GM12878 (cell line): ENCODE measurements around the gene BNIP5.

Experiments
- EP300 ChIP-seq, 2 experiments: fragments of 150-350 bp in 1 of 2; IDR thresholded peaks; 2 replicates each; pipeline ENCODE4 v1.6.1; 2011 to 2012; ENCODE audit warnings: low read depth in 2 of 2, low read length in 2 of 2, borderline replicate concordance in 1 of 2, improper control_type of control experiment in 1 of 2, inconsistent platforms in 1 of 2; ENCODE audit not compliant: control insufficient read depth in 1 of 2
- EZH2 ChIP-seq: IDR thresholded peaks from 2 replicates; pipeline ENCODE4 v1.6.1; 2012; ENCODE audit warnings: low read depth, mild to moderate bottlenecking, control low read depth, inconsistent platforms, low read length, borderline replicate concordance; ENCODE audit not compliant: control insufficient read depth
- GABPA ChIP-seq: IDR thresholded peaks from 2 replicates; pipeline ENCODE4 v1.6.1; 2014; ENCODE audit warnings: antibody characterized with exemption, low read depth, mild to moderate bottlenecking, inconsistent platforms
- HDAC2 ChIP-seq: fragments of 200-600 bp; sonication (generic); IDR thresholded peaks from 2 replicates; pipeline ENCODE4 v1.6.1; 2017
- NRF1 ChIP-seq: conservative IDR thresholded peaks from 2 replicates; pipeline ENCODE4 v1.6.1; 2011; ENCODE audit warnings: mild to moderate bottlenecking, low read depth, low read length, improper control_type of control experiment
- POLR2A ChIP-seq: IDR thresholded peaks from 2 replicates; pipeline ENCODE4 v1.6.1; 2011; ENCODE audit warnings: low read depth, mild to moderate bottlenecking, low read length
- POLR2AphosphoS2 ChIP-seq: IDR thresholded peaks from 2 replicates; pipeline ENCODE4 v1.6.1; 2011; ENCODE audit warnings: low read depth, mild to moderate bottlenecking, low read length, improper control_type of control experiment, moderate library complexity
- SP1 ChIP-seq: IDR thresholded peaks from one replicate; pipeline ENCODE4 v1.6.1; 2011; ENCODE audit warnings: low read depth, low read length
- SUZ12 ChIP-seq: fragments of 200-600 bp; sonication (generic); IDR thresholded peaks from one replicate; pipeline ENCODE4 v1.6.1; 2018; ENCODE audit warnings: antibody characterized with exemption, mild to moderate bottlenecking; ENCODE audit not compliant: unreplicated experiment
- TBL1XR1 ChIP-seq: IDR thresholded peaks from 2 replicates; pipeline ENCODE4 v1.6.1; 2012; ENCODE audit warnings: low read depth, low read length, improper control_type of control experiment
- ZNF24 ChIP-seq: fragments of 450-650 bp; IDR thresholded peaks from 2 replicates; pipeline ENCODE4 v1.6.1; 2017; ENCODE audit warnings: antibody characterized with exemption, mild to moderate bottlenecking
- TF ChIP-seq, protein P1 (sequence below): IDR thresholded peaks from 2 replicates; pipeline ENCODE4 v1.6.1; 2012; ENCODE audit warnings: low read depth, low read length, improper control_type of control experiment
- TF ChIP-seq, protein P2 (sequence below), 3 experiments: IDR thresholded peaks in 2 of 3; conservative IDR thresholded peaks in 1 of 3; 2 replicates each; pipeline ENCODE4 v1.5.1; 2011; ENCODE audit warnings: low read depth in 3 of 3, low read length in 3 of 3, mild to moderate bottlenecking in 3 of 3, control low read depth in 2 of 3, moderate library complexity in 2 of 3, inconsistent platforms in 1 of 3, mixed read lengths in 1 of 3; ENCODE audit not compliant: control insufficient read depth in 2 of 3, insufficient read depth in 1 of 3; ENCODE audit errors: extremely low read depth in 1 of 3
- TF ChIP-seq, protein P3 (sequence below): fragments of 450-650 bp; IDR thresholded peaks from 2 replicates; pipeline ENCODE4 v1.6.1; 2017; ENCODE audit warnings: mild to moderate bottlenecking, moderate library complexity

DNA sequence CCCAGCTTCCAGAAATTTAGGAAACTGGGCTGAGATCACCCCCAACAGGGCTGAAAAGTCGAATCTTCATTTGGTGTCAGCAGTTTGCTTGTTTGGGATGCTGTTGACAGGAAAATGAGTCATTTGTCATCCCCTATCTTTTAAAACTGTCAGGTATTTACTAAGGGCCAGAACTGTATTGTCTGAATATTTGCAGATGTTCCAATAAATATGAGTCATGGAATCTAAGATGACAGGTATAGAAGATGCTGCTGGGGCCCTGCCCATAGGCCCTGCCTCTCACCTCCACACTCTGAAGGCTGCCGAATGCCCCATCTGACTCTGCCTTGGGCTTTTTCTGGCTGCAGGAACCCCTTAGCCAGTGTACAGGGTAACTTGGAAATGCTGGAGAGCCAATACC is 46.9 kb upstream of the BNIP5 start:
- TF ChIP-seq, protein P1, sequence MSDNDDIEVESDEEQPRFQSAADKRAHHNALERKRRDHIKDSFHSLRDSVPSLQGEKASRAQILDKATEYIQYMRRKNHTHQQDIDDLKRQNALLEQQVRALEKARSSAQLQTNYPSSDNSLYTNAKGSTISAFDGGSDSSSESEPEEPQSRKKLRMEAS: no peak
- TF ChIP-seq HDAC2: no peak
- no peak for TF ChIP-seq ZNF24
- TF ChIP-seq POLR2AphosphoS2: no peak
- TF ChIP-seq, protein P2, sequence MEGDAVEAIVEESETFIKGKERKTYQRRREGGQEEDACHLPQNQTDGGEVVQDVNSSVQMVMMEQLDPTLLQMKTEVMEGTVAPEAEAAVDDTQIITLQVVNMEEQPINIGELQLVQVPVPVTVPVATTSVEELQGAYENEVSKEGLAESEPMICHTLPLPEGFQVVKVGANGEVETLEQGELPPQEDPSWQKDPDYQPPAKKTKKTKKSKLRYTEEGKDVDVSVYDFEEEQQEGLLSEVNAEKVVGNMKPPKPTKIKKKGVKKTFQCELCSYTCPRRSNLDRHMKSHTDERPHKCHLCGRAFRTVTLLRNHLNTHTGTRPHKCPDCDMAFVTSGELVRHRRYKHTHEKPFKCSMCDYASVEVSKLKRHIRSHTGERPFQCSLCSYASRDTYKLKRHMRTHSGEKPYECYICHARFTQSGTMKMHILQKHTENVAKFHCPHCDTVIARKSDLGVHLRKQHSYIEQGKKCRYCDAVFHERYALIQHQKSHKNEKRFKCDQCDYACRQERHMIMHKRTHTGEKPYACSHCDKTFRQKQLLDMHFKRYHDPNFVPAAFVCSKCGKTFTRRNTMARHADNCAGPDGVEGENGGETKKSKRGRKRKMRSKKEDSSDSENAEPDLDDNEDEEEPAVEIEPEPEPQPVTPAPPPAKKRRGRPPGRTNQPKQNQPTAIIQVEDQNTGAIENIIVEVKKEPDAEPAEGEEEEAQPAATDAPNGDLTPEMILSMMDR (IDR thresholded peaks at IDR 0.05 in 2 of 3, conservative IDR thresholded peaks at IDR 0.05 in 1 of 3; ENCODE audit: control insufficient read depth in 2 of 3, extremely low read depth in 1 of 3, insufficient read depth in 1 of 3, low read depth in 3 of 3, low read length in 3 of 3): no peak
- TF ChIP-seq, protein P3, sequence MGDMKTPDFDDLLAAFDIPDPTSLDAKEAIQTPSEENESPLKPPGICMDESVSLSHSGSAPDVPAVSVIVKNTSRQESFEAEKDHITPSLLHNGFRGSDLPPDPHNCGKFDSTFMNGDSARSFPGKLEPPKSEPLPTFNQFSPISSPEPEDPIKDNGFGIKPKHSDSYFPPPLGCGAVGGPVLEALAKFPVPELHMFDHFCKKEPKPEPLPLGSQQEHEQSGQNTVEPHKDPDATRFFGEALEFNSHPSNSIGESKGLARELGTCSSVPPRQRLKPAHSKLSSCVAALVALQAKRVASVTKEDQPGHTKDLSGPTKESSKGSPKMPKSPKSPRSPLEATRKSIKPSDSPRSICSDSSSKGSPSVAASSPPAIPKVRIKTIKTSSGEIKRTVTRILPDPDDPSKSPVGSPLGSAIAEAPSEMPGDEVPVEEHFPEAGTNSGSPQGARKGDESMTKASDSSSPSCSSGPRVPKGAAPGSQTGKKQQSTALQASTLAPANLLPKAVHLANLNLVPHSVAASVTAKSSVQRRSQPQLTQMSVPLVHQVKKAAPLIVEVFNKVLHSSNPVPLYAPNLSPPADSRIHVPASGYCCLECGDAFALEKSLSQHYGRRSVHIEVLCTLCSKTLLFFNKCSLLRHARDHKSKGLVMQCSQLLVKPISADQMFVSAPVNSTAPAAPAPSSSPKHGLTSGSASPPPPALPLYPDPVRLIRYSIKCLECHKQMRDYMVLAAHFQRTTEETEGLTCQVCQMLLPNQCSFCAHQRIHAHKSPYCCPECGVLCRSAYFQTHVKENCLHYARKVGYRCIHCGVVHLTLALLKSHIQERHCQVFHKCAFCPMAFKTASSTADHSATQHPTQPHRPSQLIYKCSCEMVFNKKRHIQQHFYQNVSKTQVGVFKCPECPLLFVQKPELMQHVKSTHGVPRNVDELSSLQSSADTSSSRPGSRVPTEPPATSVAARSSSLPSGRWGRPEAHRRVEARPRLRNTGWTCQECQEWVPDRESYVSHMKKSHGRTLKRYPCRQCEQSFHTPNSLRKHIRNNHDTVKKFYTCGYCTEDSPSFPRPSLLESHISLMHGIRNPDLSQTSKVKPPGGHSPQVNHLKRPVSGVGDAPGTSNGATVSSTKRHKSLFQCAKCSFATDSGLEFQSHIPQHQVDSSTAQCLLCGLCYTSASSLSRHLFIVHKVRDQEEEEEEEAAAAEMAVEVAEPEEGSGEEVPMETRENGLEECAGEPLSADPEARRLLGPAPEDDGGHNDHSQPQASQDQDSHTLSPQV: no peak
- no peak for TF ChIP-seq SUZ12
- TF ChIP-seq SP1: no peak
- TF ChIP-seq EP300 (IDR thresholded peaks at IDR 0.05; ENCODE audit: borderline replicate concordance in 1 of 2, control insufficient read depth in 1 of 2, low read depth in 2 of 2, low read length in 2 of 2): no peak
- no peak for TF ChIP-seq EZH2
- TF ChIP-seq TBL1XR1: no peak
- no peak for TF ChIP-seq POLR2A
- no peak for TF ChIP-seq NRF1
- TF ChIP-seq GABPA: no peak
